NCI-H2029 (cell line): ENCODE measurements around the gene MMP24.
"Not testable (repeated sequence)": the region's sequence is repeated elsewhere in the genome, so short reads cannot be mapped to it uniquely, and the experiment has no call there.

ENCODE experiments used
- DNase-seq: peaks from one replicate; lab custom pipeline; 2025; lab: John Stamatoyannopoulos, UW

The MMP24 gene

GRCh38 chr20:35311822-35312221 lies 85.3 kb downstream of the MMP24 start:
- DNase-seq = no peak

DNA sequence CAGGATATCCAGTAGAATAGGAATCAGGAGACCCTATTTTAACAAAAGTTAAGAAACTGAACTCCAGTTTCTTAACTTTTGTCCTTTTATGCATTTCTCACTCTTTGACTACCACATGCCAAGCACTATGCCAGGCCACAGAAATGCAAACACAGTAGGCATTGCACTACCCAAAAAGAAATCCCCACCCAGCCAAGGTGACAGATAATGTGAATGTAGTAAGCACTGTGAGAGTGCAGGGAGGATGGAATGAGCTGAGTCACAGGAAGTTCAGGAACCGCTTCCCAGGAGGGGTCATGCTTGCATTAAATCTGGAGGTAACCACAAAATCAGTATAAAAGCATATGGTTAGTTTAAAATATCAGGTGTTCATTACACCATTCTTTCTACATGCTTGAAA lies 85.8 kb downstream of the MMP24 start:
- DNase-seq = no peak

- DNase-seq = no peak
These were observed 88.5 kb downstream of the MMP24 start for GRCh38 chr20:35314816-35315631.

GRCh38 chr20:35315632-35316020 lies 89.1 kb downstream of the MMP24 start:
- not testable (repeated sequence) for DNase-seq

- DNase-seq = no peak
These were observed 89.6 kb downstream of the MMP24 start for GRCh38 chr20:35316086-35316485.

DNA sequence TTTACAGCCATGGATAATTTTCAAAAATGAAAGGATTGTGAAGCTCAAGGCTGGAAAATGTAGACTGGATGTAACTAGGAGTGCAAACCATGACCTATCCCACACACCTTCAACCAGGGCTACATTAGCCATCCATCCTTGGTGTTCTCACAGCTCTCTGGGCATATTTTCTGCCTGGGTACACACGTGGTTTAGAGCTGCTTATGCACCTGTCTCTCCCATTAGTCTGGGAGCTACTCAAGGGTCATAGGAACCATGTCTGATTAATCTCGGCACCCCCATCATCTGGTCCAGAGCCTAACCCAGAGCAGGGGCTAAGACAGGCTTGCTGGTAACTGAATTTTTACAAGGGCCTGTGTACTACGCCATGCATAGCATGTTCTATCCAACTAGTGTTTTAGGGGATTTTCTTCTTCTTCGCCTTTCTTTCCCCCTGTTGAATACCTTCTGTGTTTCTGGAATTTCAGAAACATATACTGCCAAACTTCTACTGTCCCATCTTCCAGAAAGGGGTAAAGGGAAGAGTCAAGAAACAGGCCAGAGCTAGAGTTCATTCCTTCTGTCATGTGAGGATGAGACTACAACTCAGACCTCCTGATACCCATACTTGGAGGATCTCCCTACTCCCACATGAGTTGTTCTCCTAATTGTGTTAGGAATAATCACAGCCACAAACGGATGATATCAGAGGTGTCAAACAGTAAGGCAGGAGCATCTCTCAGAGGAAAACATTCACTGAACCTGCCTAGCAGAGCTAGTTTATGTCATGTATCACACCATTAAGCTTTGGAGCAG lies 91.1 kb downstream of the MMP24 start:
- DNase-seq = no peak

- DNase-seq = peak; percentile 98
These were observed 92.1 kb downstream of the MMP24 start for GRCh38 chr20:35318502-35319157.

DNA sequence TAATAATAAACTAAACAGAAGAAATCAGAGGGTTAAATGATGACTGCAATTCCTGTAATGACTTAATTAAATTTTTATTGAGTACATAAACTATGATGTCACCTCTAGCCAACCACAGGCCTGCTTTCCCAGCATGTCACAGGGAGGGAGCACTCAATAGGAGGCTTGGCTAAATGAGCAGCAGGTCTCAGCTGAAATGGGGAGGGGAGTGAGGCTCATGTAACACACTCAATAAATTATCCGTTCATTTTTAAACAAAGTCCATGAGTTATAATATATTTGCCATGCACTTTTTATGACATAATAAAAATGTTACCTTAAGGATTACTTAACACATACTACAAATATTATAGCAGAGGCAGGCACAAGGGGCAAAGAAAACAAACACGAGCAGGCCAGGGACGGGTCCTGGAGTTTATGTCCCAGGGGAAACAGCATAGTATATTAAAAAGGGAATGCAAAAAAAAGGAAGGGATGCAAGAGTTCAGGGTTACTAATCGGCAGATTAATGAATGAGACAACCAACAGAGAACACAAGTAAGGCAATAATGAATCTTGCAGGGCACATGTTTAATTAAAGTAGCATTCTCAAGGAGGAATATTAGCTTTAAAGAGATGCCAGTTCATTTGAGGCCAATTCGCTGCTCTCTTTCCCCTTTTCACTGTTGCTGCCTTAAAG lies 92.8 kb downstream of the MMP24 start:
- DNase-seq = peak; percentile 81

- no peak for DNase-seq
These were observed 93.3 kb downstream of the MMP24 start for GRCh38 chr20:35319871-35320197.

- no peak for DNase-seq
These were observed 94.1 kb downstream of the MMP24 start for GRCh38 chr20:35320396-35321126.

- DNase-seq = no peak
These were observed 98.9 kb downstream of the MMP24 start for GRCh38 chr20:35325401-35325800.

- DNase-seq = no peak
These were observed 99.7 kb downstream of the MMP24 start for GRCh38 chr20:35326021-35326739.
